ENCODE results near the gene N4BP3. TPM values are rescaled to one million over a fixed set of nuclear protein-coding genes. Genes with fewer than 3 reads are reported as not detected.
"Not testable (repeated sequence)": the region's sequence is repeated elsewhere in the genome, so short reads cannot be mapped to it uniquely, and the experiment has no call there.

The N4BP3 gene
- total and polyA plus RNA-seq, 5 donors from 2014 or later, result 0.07 to 2.5 (median 0.35) TPM

DNA sequence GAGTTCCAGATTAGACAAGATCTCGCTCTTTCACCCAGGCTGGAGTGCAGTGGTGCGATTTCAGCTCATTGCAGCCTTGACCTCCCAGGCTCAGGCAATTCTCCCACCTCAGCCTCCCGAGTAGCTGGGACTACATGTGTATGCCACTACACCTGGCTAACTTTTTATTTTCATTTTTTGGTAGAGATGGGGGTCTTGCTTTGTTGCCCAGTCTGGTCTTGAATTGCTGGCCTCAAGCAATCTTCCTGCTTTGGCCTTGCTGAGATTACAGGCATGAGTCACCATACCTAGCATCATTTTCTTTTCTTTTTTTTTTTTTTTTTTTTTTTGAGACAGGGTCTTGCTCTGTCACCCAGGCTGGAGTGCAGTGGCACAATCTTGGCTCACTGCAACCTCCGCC, 36.4 kb upstream of the N4BP3 start:
- not testable (repeated sequence) for H3K36me3 ChIP-seq (ENCODE audit: control insufficient read depth, insufficient read depth, low read length); H3K9me3 ChIP-seq (ENCODE audit: control insufficient read depth in 2 of 2, low read length in 2 of 2); H3K9me3 Mint-ChIP-seq; DNase-seq; H3K4me1 Mint-ChIP-seq; H3K27ac Mint-ChIP-seq; H3K27ac ChIP-seq (ENCODE audit: insufficient read depth, low read length, poor library complexity, severe bottlenecking); H3K36me3 Mint-ChIP-seq; H3K4me3 Mint-ChIP-seq; H3K4me3 ChIP-seq (ENCODE audit: low read depth, low read length); ATAC-seq (ENCODE audit: low read depth in 2 of 2); H3K4me1 ChIP-seq (ENCODE audit: control insufficient read depth, insufficient read depth, low read length, poor library complexity, severe bottlenecking); H3K27me3 ChIP-seq (ENCODE audit: control insufficient read depth, insufficient read depth, low read length)
- peaks cover 24% of the 10 kb centered on the region for H3K27me3 Mint-ChIP-seq

DNA sequence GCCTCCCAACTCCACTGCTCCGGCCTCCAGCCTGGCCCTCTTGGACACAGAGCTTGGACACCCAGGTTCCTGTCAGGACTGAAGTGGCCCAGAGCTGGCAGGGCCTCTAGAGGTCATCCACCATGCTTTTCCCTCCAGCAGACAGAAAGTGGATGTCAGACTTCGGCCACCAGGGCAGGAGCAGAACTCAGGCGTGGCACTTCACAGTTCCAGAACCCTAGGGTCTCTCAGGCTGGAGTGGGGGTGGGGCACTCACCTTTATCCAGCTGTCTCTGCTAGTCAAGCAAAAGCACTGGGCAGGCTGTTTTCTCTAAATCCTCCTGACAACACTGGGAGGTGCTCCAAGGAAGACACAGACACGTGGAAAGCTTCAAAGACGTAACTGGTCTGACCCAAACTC, 35.6 kb upstream of the N4BP3 start:
- Mint-ChIP-seq H3K9me3 (no peaks in the 10 kb centered on the region), H3K27me3 (peaks cover 25% of the 10 kb centered on the region), H3K27ac (no peak overlapping the region), H3K36me3 (no peaks in the 10 kb centered on the region), H3K4me3 (no peak overlapping the region), H3K4me1 (peaks cover 0 to 6% (median 4%) of the 10 kb centered on the region in 4 donors)
- ATAC-seq (ENCODE audit: low read depth in 2 of 2) (no peak), DNase-seq (no peak)
- H3K27me3 ChIP-seq (ENCODE audit: control insufficient read depth, insufficient read depth, low read length), result peaks cover 2% of the 10 kb centered on the region
- no peaks in the 10 kb centered on the region for H3K36me3 ChIP-seq (ENCODE audit: control insufficient read depth, insufficient read depth, low read length)
- H3K4me1 ChIP-seq (ENCODE audit: control insufficient read depth, insufficient read depth, low read length, poor library complexity, severe bottlenecking), result no peaks in the 10 kb centered on the region
- H3K27ac ChIP-seq (ENCODE audit: insufficient read depth, low read length, poor library complexity, severe bottlenecking), result no peak overlapping the region
- no peak overlapping the region for H3K4me3 ChIP-seq (ENCODE audit: low read depth, low read length)
- H3K9me3 ChIP-seq (ENCODE audit: control insufficient read depth in 2 of 2, low read length in 2 of 2), result no peaks in the 10 kb centered on the region

DNA sequence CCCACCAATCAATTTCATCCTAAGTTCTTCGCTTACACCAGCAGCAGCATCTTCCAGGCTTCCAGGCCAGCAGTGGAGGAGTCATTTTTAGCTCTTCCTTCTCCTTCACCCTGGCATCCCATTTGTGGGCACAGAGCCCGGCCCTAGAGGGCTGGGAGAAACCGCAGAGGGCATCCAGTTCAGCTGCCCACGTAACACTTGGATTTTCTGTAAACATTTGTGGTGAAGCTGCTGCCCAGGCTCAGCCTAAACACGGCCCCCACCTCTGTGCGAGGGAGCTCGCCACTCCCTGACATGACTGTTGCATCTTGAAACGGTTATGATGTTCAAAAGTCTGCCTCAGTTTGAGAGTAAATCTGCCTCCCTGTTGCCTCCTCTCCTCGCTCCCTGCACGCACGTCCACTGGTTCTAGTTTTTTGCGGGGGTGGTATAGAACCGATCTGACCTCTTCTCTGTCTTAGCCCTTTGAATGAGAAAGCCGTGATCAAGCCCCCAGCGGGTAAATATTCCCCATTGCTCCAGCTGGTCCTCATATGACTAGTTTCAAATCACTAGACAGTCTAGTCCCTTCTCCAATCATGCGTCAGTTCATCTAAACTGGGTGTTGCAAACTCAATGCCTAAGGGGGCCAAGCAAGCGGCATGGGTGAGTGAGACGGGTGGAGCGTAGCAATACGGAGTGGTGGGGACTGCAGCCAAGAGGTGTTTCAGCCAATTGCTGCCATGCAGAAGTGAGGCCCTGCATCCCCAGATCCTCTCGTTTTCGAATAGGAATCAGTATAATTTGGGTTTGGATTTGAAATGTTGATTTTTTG, 34.9 kb upstream of the N4BP3 start:
- Mint-ChIP-seq H3K27ac (no peak overlapping the region), H3K9me3 (no peaks in the 10 kb centered on the region), H3K4me1 (peaks cover 0 to 6% (median 4%) of the 10 kb centered on the region in 4 donors), H3K27me3 (peaks cover 24% of the 10 kb centered on the region), H3K4me3 (no peak overlapping the region), H3K36me3 (no peaks in the 10 kb centered on the region)
- ATAC-seq (ENCODE audit: low read depth in 2 of 2) (no peak), DNase-seq (no peak)
- Histone ChIP-seq H3K27me3 (ENCODE audit: control insufficient read depth, insufficient read depth, low read length) (peaks cover 2% of the 10 kb centered on the region), H3K9me3 (ENCODE audit: control insufficient read depth in 2 of 2, low read length in 2 of 2) (no peaks in the 10 kb centered on the region), H3K36me3 (ENCODE audit: control insufficient read depth, insufficient read depth, low read length) (no peaks in the 10 kb centered on the region), H3K4me3 (ENCODE audit: low read depth, low read length) (no peak overlapping the region), H3K27ac (ENCODE audit: insufficient read depth, low read length, poor library complexity, severe bottlenecking) (no peak overlapping the region), H3K4me1 (ENCODE audit: control insufficient read depth, insufficient read depth, low read length, poor library complexity, severe bottlenecking) (no peaks in the 10 kb centered on the region)

DNA sequence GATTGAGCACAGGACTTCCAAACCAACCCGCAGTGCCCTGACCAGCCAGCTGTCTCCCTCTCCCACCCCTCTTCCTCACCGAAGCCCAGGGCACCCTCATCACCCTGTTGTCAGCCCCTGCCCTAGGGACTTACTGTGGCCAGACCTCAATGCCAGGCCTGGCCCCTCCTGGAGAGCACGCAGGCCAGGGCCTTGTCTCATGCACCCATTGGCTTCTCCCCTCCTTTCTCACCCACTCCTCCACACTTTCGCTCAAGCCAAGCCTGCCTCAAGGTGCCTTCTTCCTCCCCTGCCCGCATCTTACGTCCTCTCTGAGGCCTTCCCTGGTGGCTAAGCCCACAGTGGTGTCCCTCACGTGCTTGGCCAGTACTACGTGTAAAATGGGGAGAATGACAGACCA, 33.3 kb upstream of the N4BP3 start:
- no peaks in the 10 kb centered on the region for H3K36me3 Mint-ChIP-seq
- no peak overlapping the region for H3K4me3 Mint-ChIP-seq
- no peak overlapping the region for H3K27ac Mint-ChIP-seq
- H3K9me3 Mint-ChIP-seq, result no peaks in the 10 kb centered on the region
- H3K27ac ChIP-seq (ENCODE audit: insufficient read depth, low read length, poor library complexity, severe bottlenecking), result no peak overlapping the region
- ATAC-seq (ENCODE audit: low read depth in 2 of 2) (no peak), DNase-seq (no peak)
- peaks cover under 1% of the 10 kb centered on the region for H3K27me3 ChIP-seq (ENCODE audit: control insufficient read depth, insufficient read depth, low read length)
- no peaks in the 10 kb centered on the region for H3K9me3 ChIP-seq (ENCODE audit: control insufficient read depth in 2 of 2, low read length in 2 of 2)
- H3K27me3 Mint-ChIP-seq, result peaks cover 27% of the 10 kb centered on the region
- no peaks in the 10 kb centered on the region for H3K36me3 ChIP-seq (ENCODE audit: control insufficient read depth, insufficient read depth, low read length)
- H3K4me1 ChIP-seq (ENCODE audit: control insufficient read depth, insufficient read depth, low read length, poor library complexity, severe bottlenecking), result no peaks in the 10 kb centered on the region
- peaks cover 0 to 6% (median 5%) of the 10 kb centered on the region in 4 donors for H3K4me1 Mint-ChIP-seq
- H3K4me3 ChIP-seq (ENCODE audit: low read depth, low read length), result no peak overlapping the region

DNA sequence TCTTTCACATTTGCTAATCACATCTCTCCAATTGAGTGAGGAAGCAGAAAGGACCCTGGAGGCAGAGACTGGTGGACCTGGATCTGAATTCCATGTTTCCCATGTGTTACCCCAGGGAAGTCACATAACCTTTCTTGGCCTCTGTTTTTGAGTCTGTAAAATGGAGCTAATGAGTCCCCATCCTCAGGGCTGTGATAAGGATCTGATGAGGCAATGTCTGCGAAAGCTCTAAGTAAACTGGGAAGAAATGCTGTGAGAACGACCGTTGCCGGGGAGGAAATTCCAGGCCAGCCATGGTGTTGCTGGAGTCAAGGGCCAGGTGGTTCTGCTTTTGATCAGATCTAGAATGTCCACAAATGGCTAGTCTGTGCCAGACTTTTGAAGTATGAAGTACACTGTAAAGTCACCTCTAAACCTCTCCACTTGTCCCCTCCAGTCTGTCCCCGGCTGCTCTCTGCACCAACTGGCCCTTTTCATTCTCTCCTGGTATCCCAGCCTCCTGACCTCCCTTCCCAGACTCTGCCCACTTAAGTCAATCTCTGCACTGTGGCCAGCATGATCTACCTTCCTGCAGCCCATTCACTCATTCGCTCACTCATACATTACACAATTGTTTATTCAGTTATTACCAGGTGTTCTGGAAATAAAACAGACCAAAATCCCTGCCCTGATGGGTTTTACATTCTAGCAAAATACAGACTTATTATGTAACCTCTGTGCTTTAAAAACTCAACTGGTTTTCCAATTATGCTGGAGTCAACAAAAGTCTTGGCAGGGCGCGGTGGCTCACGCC, 32.5 kb upstream of the N4BP3 start:
- H3K27ac ChIP-seq (ENCODE audit: insufficient read depth, low read length, poor library complexity, severe bottlenecking), result no peak overlapping the region
- no peak for DNase-seq
- no peaks in the 10 kb centered on the region for H3K4me1 ChIP-seq (ENCODE audit: control insufficient read depth, insufficient read depth, low read length, poor library complexity, severe bottlenecking)
- no peak for ATAC-seq (ENCODE audit: low read depth in 2 of 2)
- no peaks in the 10 kb centered on the region for H3K9me3 Mint-ChIP-seq
- no peaks in the 10 kb centered on the region for H3K36me3 ChIP-seq (ENCODE audit: control insufficient read depth, insufficient read depth, low read length)
- H3K27ac Mint-ChIP-seq, result no peak overlapping the region
- peaks cover 0 to 5% (median 5%) of the 10 kb centered on the region in 4 donors for H3K4me1 Mint-ChIP-seq
- no peaks in the 10 kb centered on the region for H3K36me3 Mint-ChIP-seq
- H3K9me3 ChIP-seq (ENCODE audit: control insufficient read depth in 2 of 2, low read length in 2 of 2), result no peaks in the 10 kb centered on the region
- H3K4me3 Mint-ChIP-seq, result no peak overlapping the region
- no peaks in the 10 kb centered on the region for H3K27me3 ChIP-seq (ENCODE audit: control insufficient read depth, insufficient read depth, low read length)
- H3K27me3 Mint-ChIP-seq, result peaks cover 26% of the 10 kb centered on the region
- H3K4me3 ChIP-seq (ENCODE audit: low read depth, low read length), result no peak overlapping the region

DNA sequence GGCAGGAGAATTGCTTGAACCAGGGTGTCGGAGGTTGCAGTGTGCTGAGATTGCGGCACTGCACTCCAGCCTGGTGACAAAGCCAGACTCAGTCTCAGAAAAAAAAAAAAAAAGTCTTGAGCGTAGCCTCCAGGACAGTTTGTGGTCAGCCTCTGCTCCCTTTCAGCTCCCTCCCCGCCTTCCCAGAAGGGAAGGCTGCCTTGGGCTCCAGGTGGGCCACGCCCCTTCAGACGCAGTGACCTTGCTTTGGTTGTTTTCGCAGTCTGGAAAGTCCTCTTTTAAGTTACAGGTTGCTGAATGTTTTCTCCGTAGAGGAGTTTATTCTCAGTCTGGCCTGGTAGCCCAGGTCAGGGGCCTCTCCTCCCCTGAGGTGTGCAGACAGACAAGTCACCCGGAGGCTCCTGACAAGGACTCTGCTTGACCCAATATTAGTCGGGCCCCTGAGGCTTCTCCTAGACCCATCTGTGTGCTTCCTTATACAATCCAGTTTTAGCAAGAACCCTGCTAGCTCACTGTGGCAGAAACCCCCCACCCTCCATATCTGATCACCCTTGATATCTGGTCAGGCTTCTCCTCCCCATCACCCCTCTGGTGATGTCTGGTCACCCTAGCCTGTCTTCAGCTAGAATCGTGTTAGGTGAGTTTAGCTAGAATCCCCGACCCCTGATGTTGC, 31.6 kb upstream of the N4BP3 start:
- Histone ChIP-seq H3K9me3 (ENCODE audit: control insufficient read depth in 2 of 2, low read length in 2 of 2) (no peaks in the 10 kb centered on the region), H3K27me3 (ENCODE audit: control insufficient read depth, insufficient read depth, low read length) (no peaks in the 10 kb centered on the region), H3K27ac (ENCODE audit: insufficient read depth, low read length, poor library complexity, severe bottlenecking) (no peak overlapping the region), H3K4me1 (ENCODE audit: control insufficient read depth, insufficient read depth, low read length, poor library complexity, severe bottlenecking) (no peaks in the 10 kb centered on the region), H3K36me3 (ENCODE audit: control insufficient read depth, insufficient read depth, low read length) (no peaks in the 10 kb centered on the region), H3K4me3 (ENCODE audit: low read depth, low read length) (no peak overlapping the region)
- Mint-ChIP-seq H3K27ac (peak overlapping the region in 2 of 3 donors; percentile 63 to 71), H3K36me3 (no peaks in the 10 kb centered on the region), H3K27me3 (peaks cover 20% of the 10 kb centered on the region), H3K9me3 (no peaks in the 10 kb centered on the region), H3K4me3 (no peak overlapping the region), H3K4me1 (peaks cover 0 to 3% (median 0%) of the 10 kb centered on the region in 4 donors)
- ATAC-seq (ENCODE audit: low read depth in 2 of 2) (no peak), DNase-seq (no peak)

DNA sequence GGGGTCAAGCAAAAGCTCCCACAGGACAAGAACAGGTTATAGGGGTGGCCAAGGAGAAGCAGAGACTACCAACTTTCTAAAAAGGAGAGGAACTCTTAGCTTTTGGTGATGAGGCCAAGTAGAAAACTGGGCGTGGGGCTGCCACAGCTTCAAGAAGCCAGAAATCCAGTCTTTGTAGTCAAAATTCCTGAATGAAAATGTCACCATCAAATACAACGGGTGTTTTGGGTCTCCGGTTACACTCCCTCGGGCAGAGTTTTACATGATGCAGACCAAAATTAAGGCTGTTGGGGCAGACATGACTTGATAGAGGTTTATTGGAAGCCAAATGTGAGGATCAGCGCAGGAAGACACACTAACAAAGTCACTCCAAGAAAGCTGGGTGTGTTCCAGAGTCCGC, 29.4 kb upstream of the N4BP3 start:
- Mint-ChIP-seq H3K4me3 (no peak overlapping the region), H3K27me3 (peaks cover 28% of the 10 kb centered on the region), H3K9me3 (no peaks in the 10 kb centered on the region), H3K36me3 (no peaks in the 10 kb centered on the region), H3K4me1 (peaks cover 0 to 3% (median 0%) of the 10 kb centered on the region in 4 donors), H3K27ac (peak overlapping the region in 1 of 3 donors; percentile 31)
- no peak overlapping the region for H3K4me3 ChIP-seq (ENCODE audit: low read depth, low read length)
- ATAC-seq (ENCODE audit: low read depth in 2 of 2), result no peak
- no peak overlapping the region for H3K27ac ChIP-seq (ENCODE audit: insufficient read depth, low read length, poor library complexity, severe bottlenecking)
- DNase-seq, result no peak
- H3K4me1 ChIP-seq (ENCODE audit: control insufficient read depth, insufficient read depth, low read length, poor library complexity, severe bottlenecking), result no peaks in the 10 kb centered on the region
- H3K27me3 ChIP-seq (ENCODE audit: control insufficient read depth, insufficient read depth, low read length), result no peaks in the 10 kb centered on the region
- no peaks in the 10 kb centered on the region for H3K36me3 ChIP-seq (ENCODE audit: control insufficient read depth, insufficient read depth, low read length)
- no peaks in the 10 kb centered on the region for H3K9me3 ChIP-seq (ENCODE audit: control insufficient read depth in 2 of 2, low read length in 2 of 2)
